GM15510 (cell line): ENCODE data around the gene RAB11FIP4.

Experiments used
- POLR2A ChIP-seq: IDR thresholded peaks from 3 replicates; pipeline ENCODE4 v1.6.1; 2011; ENCODE audit warnings: borderline replicate concordance; ENCODE audit not compliant: insufficient read length; ENCODE audit errors: extremely low read depth

The RAB11FIP4 gene

DNA sequence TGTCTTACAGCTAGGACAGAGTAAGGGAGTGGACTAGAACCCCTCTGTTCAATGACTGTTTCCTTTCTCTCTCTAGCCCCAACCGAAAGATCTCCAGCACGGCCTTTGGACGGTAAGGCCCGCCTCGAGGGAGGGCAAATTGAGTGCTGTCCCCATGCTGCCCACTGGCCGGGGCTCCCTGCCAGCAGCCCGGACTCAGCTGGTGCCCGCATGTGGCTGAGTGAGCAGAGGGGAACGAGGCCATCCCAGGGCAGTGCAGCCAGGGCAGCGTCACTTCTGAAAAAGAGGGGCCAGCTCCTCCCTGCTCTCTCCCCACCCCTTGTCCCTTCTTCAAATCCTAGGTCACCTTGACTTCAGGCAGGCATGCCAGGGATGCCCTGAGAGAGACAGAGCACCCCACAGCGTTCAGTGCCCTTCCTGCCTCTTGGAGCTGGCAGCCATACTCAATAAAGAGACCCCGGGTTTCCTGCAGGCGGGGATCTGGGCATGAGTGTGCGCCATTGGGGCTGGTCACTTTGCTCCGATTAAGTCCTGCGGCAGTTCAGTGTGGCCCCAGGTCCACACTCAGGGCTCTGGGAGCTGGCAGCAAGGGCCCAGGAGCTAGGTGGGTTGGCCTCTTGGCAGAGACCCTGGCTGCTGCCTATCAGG is 130.9 kb downstream of the RAB11FIP4 start:
- no peak for TF ChIP-seq POLR2A

DNA sequence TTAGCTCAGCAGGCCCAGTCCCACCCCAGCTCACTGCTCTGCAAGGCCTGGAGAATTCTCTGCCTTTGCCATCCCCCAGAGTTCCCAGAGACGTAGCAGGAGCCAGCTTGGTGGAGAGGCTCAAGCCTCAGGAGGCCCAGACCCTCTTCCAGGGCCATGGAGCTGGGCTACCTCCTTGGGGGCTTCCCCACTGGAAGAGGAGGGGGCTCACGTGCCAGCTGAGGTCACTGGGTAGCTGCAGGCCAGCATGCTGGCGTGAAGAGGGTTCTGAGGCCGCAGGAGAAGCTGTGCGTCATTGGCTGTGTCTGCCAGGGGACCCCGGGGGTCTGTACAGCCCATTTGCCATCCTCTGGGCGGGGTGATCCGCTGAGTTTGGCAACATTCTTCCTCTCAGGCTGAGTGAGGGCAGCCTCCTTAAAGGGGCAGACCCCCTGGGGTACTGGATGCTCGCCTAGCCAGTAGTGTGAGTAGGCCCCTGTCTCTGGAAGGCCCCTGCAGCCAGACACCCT is 131.6 kb downstream of the RAB11FIP4 start:
- TF ChIP-seq POLR2A = no peak

DNA sequence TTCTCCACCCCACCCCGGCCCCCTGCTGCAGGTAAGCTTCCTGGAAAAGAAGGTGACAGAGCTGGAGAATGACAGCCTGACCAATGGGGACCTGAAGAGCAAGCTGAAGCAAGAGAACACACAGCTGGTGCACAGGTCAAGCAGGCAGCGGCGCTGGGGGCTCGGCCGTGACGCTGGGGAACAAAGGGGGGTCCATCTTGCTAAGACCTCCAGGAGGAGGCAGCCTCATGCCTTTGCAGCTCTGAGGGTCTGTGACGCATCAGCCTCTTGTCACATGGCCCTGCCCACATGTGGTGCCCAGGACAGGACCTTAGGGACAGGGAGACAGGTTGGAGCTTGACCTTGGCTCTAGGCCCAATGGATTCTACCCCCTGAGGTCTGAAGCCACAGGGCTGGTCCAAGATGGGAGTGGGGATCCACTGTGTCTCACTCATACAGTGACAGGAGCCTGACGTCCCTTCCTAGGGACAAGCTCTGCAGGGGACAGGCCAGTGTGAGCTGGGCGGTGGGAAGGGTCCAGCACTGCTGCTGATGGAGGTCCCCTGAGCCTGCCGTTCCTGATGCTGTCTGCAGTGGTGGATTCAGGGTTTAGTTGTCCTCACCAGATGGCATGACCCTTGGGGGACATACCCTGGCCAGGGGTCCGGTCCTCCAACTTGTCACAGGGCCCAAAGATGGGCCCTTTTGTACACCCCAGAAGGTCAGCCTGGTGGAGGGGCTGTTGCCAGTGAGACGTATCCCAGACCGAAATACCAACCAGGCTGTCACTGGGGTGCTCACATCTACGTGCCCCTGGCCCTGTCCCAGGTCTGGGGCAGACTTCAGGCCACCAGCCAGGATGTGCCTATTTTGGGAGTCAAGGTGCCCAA is 132.6 kb downstream of the RAB11FIP4 start:
- TF ChIP-seq POLR2A = no peak

- TF ChIP-seq POLR2A = no peak
Observed at GRCh38 chr17:31524926-31525800, 133.7 kb downstream of the RAB11FIP4 start.

GRCh38 chr17:31525801-31526549 is 134.5 kb downstream of the RAB11FIP4 start:
- no peak for TF ChIP-seq POLR2A

DNA sequence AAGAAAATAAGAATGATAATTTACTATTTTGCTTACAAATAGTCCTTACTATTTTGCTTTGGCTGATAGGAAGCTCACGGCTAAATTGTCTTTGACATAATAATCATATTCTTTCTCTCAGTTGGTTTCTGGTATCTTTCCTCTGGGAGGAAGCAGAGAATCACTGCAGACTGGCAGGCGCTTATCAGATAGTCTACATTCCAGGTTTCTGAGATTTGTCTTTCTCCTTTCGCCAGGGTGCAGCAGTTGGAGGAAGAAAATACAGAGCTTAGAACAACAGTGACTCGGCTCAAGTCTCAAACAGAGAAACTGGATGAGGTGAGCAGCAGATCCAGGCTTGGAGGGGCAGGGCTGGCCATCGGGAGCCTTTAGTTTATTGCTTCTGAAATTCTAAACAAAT is 136.1 kb downstream of the RAB11FIP4 start:
- TF ChIP-seq POLR2A = no peak

- TF ChIP-seq POLR2A = no peak
Observed at GRCh38 chr17:31528291-31528874, 136.9 kb downstream of the RAB11FIP4 start.

- no peak for TF ChIP-seq POLR2A
Observed at GRCh38 chr17:31529841-31530251, 138.4 kb downstream of the RAB11FIP4 start.

DNA sequence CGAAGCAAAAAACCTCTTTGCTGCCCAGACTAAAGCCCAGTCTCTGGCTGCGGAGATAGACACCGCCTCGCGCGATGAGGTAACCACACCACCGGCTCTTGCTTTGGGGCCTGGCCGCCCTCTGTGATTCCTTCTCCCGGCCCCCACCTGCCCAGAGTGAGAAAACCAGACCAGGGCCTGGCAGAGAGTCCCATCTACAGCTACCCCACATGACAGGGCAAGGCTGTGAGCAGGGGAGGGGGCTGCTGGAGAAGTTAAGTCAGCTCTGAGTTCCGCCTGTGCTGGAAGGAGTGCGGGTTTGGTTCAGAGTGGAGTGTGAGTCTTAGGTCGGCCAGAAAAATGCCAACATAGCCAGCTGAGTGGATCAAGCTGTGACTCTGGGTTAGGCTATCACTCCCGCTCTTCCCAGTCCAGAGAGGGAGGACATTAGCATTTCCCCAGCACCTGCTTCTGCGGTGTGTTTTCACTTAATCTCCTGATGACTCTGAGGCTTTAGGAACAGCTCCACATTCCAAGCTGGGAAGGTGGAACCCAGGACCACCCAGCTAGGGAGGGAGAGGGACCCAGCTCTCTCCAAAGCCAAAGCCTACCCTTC is 139.0 kb downstream of the RAB11FIP4 start:
- no peak for TF ChIP-seq POLR2A

GRCh38 chr17:31531336-31531980 is 140.0 kb downstream of the RAB11FIP4 start:
- no peak for TF ChIP-seq POLR2A

- TF ChIP-seq POLR2A = no peak
Observed at GRCh38 chr17:31532081-31532480, 140.6 kb downstream of the RAB11FIP4 start.

DNA sequence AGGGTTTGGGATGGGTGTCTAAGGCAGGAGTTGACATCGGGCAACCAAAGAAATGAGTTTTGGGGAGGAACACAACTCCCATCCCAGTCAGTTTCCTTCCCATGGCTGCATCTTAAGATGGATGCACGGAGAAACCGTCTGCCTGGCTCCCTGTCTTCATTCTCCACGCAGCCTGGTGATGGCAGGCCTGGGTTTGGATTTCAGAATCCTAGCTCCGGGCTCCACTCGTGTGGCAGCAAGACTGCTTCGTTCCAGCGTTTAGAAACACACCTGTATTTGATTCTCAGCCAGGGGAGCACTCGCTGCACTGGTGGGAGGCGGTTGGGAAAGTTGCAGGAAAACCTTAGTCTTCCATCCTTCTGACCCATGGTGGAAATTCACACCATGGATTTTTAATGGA is 141.1 kb downstream of the RAB11FIP4 start:
- no peak for TF ChIP-seq POLR2A

DNA sequence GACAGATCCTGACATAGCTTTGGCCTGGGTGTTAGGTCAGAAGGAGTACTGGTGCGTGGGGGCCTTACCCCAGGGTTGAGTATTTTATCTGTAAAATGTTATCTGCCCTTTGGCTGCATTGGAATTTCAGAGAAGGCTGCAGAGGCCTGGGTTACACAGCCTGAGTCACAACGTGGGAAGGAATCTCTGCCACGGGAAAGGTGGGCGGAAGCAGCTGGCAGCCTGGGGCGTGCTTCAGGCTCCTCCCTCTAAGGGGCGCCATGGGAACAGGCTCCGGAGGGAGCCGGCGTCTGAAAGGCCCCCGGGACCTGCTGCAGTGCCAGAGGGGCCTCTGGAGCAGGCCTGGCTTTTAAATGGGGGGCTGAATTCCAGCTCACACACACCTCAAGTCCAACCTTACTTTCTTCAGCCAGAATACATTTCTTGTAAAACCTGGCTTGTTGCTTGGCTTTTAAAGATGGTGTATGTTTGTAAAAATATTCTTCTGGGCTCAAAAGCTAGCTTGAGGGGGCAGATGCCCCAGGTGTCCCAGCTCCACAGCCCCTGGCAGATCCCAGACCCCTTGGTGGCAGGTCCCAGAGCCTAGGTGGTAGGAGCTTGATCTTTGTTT is 142.2 kb downstream of the RAB11FIP4 start:
- no peak for TF ChIP-seq POLR2A

DNA sequence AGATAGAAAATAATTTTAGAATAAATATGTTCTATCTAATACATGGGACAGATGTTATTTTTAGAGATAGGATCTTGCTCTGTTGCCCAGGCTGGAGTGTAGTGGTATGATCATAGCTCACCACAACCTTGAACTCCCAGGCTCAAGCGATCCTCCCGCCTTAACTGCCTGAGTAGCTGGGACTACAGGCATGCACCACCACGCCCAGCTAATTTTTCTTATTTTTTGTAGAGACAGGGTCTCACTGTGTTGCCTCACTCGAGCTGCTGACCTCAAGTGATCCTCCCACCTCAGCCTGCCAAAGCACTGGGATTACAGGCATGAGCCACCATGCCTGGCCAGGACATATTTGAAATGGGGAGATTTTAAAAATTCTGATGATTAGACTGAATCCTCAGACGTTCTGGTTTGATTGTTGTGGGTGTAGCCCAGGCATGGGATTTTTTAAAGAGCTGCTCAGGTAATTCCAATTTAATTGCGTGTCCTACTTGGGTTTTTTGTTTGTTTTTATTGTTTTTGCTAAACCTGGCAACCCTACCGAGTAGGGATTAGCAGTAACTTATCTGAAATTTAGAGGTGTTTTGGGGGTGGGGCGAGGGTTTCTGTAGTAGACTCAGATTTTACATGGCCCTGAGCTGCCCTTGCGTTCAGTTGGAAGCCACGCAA is 142.9 kb downstream of the RAB11FIP4 start:
- TF ChIP-seq POLR2A = no peak
